Activated CD4-positive, alpha-beta T cell treated with anti-CD3 and anti-CD28 coated beads for 24 hours (primary cell): Measurements from ENCODE around the gene SLC8A2.
"Not testable (repeated sequence)": the region's sequence is repeated elsewhere in the genome, so short reads cannot be mapped to it uniquely, and the experiment has no call there.

Experiments used
- DNase-seq, 2 donors: peaks; one replicate each; pipeline ENCODE4 v3.0.0-alpha.2; 2020; ENCODE audit warnings: low read depth in 2 of 2

Gene SLC8A2

GRCh38 chr19:47411696-47412095 is 60.0 kb downstream of the SLC8A2 start:
- not testable (repeated sequence) for DNase-seq

GRCh38 chr19:47411101-47411500 is 60.6 kb downstream of the SLC8A2 start:
- DNase-seq, result no peak

- no peak for DNase-seq
These were observed 63.3 kb downstream of the SLC8A2 start for GRCh38 chr19:47408156-47408938.

DNA sequence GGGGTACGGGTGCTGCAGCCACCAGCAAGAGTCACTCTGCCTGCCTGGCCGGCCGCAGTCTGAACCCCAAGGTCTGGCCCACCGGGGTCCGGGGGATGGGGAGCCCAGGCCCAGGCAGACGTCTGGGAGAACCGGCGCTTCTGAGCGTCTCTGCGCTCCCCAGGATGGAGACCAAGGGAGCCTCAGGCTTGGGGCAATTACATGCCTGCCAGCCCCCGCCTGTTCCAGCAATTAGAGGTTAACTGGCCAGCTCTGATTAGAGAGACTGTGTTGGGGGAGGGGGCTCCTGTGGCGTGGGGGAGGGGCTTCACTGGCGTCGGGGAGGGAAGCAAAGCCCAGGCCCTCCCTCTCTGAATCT is 64.3 kb downstream of the SLC8A2 start:
- DNase-seq, result no peak

GRCh38 chr19:47406711-47407416 is 64.8 kb downstream of the SLC8A2 start:
- no peak for DNase-seq

- no peak for DNase-seq
These were observed 65.8 kb downstream of the SLC8A2 start for GRCh38 chr19:47405854-47406417.

DNA sequence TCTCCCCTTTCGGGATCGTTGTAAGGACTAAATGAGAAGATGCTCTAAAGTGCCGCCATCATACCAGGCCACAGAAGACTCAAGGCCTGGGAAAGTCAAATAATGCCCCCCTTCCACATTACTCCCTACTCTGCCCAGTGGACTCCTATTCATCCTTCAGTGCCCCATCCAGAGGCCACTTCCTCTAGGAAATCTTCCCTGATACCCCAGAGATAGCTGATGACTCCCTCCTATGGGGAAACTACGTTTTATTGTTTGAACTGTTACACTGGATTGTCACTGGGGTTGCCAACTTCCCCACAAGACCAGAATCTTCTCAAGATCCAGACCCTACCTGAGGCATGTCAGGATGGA is 66.5 kb downstream of the SLC8A2 start:
- DNase-seq, result no peak

DNA sequence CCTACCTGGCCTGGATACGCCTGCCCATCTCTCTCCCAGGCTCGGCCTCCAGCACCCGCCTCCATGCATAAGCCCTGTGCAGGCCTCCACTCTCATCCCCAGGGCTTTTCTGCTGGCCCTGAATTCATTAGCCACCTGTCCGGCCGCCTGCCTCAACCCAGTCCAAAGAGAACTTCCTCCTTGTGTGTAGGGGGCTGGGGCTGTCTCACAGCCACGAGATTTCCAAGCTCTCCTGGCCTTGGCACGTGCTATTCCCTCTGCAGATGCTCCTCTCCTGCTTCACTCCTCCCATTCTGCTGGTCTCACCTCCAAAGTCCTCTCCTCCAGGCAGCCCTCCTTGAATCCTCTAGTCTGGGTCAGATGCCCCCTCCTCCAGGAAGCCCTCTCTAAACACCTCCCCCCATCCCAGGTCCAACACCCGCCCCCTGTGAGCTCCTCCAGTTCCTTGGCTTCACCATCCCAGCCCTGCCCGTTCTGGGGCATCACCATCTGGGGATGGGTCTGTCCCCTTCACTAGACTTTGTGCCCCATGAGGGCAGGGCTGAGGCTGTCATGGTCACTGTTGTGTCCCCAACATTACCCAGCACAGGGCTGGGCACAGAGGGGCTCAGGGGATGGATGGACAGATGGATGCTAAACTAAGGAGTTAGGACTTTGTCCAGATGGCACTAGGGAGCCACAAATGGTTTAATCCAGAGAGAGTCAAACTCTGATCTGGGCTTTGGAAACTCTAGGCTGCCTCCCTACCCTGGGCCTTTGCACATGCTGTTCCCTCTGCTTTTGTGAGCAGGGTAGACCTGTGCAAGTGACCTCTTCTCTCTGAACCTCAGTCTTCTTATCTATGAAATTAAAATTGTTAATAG is 67.1 kb downstream of the SLC8A2 start:
- no peak for DNase-seq

GRCh38 chr19:47402504-47402903 is 69.2 kb downstream of the SLC8A2 start:
- no peak for DNase-seq

GRCh38 chr19:47398707-47399597 is 72.7 kb downstream of the SLC8A2 start:
- no peak for DNase-seq

DNA sequence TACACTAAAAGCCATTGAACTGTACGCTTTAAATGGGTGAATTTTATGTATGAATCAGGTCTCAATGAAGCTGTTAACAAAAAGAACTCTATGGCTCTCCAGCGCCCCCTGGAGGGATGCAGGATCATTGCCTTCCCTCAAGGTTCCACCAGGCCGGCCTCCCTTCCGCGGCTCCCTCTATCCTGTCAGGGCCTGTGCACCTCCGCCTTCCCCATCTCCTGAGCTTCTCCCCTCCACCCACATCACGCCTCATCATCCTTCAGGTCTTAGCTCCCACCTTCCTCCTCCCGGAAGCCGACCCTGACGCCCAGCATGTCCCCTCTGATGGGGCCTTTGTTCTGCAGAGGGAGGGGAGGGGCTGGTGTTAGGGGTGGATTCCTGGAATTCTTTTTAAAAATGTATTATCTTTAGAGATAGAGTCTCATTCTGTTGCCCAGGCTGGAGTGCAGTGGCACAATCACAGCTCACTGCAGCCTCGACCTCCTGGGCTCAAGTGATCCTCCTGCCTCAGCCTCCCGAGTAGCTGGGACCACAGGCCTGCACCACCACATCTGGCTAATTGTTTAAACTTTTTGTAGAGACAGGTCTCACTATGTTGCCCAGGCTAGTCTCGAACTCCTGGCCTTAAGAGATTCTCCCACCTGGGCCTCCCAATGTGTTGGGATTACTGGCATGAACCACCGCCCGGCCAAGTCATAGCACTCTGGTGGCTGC is 80.0 kb downstream of the SLC8A2 start:
- DNase-seq, result peak; percentile 80 to 84

- no peak for DNase-seq
These were observed 80.9 kb downstream of the SLC8A2 start for GRCh38 chr19:47390533-47391488.

DNA sequence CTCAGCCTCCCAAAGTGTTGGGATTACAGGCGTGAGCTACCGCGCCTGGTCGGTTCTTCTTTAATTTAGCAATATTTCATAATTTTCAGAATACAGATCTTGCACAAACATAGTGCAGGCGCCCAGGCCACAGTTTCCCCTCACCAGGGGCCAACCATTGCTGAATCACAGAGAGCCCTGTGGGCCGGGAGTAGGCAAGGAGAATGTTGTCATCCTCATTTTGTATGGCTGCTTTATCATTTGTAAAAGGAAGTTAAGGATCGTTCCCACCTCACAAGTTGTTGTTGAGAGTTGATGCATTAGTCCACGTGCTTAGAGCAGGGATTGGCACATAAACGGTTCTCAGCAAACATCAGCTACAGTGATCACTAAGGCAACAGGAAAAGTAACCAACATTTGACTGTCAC is 82.5 kb downstream of the SLC8A2 start:
- DNase-seq, result no peak

GRCh38 chr19:47388721-47389120 is 83.0 kb downstream of the SLC8A2 start:
- not testable (repeated sequence) for DNase-seq

DNA sequence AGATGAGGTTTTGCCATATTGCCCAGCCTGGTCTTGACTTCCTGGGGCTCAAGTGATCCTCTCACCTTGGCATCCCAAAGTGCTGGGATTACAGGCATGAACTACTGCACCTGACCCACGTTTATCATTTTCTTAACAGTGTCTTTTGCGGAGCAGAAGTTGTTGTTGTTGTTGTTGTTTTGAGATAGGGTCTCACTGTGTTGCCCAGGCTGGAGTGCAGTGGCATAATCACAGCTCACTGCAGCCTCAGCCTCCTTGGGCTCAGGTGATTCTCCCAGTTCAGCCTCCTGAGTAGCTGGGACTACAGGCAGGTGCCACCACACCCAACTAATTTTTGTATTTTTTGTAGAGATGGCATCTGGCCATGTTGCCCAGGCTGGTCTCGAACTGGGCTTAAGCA is 84.1 kb downstream of the SLC8A2 start:
- not testable (repeated sequence) for DNase-seq

DNA sequence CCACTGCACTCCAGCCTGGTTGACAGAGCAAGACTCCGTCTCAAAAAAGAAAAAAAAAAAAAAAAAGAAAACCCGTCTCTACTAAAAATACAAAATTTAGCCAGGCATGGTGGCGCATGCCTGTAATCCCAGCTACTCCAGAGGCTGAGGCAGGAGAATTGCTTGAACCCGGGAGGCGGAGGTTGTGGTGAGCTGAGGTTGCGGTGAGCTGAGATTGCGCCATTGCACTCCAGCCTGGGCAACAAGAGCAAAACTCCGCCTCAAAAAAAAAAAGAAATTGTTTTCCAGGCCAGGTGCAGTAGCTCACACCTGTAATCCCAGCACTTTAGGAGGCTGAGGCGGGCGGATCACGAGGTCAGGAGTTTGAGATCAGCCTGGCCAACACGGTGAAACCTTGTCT is 85.1 kb downstream of the SLC8A2 start:
- DNase-seq, result not testable (repeated sequence)

DNA sequence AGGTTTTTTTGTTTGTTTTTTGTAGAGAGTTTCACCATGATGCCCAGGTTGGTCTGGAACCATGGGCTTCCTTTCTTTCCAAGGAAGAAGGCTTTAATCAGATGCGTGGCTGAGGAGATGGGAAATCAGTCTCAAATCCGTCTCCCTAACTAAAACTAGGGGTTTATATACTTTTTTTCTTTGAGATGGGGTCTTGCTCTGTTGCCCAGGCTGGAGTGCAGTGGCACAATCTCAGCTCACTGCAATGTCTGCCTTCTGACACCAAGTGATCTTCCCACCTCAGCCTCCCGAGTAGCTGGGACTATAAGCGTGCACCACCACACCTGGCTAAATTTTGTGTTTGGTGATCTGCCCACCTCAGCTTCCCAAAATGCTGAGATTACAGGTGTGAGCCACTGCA is 87.2 kb downstream of the SLC8A2 start:
- not testable (repeated sequence) for DNase-seq

GRCh38 chr19:47383890-47384289 is 87.8 kb downstream of the SLC8A2 start:
- not testable (repeated sequence) for DNase-seq

DNA sequence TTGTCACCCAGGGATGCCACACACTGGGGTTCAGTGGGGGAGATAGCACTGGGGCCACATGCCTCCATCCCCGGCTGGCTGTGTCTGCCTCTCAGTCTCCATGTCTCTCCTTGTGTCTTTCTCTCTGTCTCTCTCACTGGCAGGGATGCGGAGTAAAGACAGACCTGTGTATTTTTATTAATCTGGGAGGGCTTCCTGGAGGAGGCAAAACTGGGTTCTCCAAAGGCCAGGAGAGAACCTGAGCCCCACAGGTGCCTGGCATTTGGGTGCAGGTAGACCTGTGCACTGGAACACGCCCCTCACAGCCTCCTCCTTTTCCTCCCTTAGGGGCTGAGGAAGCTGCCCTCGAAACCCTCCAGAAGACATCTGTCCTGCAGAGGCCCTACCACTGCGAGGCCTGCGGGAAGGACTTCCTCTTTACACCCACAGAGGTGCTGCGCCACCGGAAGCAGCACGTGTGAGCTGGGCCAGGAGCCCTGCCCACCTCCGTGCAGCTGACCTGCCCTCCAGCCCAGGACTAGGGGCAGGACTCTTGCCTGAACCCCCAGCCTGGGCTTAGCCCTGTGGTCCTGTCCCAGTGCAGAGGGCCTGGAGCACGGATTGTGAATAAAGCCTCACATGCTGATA is 89.9 kb downstream of the SLC8A2 start:
- no peak for DNase-seq
